HepG2 (cell line): ENCODE results near the gene NDUFB3. TPM values are rescaled to one million over a fixed set of nuclear protein-coding genes. Genes with fewer than 3 reads are reported as not detected.

Source experiments
- CBX5 ChIP-seq: sonication (generic); formaldehyde crosslinking; IDR thresholded peaks from 2 replicates; pipeline ENCODE4 v1.4.0; 2020; ENCODE audit warnings: missing genetic modification reagents, borderline replicate concordance
- CC2D1A ChIP-seq: sonication (generic); formaldehyde crosslinking; IDR thresholded peaks from 2 replicates; pipeline ENCODE4 v1.8.1; 2023; ENCODE audit warnings: mild to moderate bottlenecking, missing genetic modification reagents
- FOXA3 ChIP-seq: IDR thresholded peaks from 2 replicates; pipeline ENCODE4 v1.6.1; 2016; ENCODE audit warnings: missing genetic modification reagents, missing compliant biosample characterization
- GATAD2A ChIP-seq: IDR thresholded peaks from 2 replicates; pipeline ENCODE4 v1.6.1; 2016
- RERE ChIP-seq: IDR thresholded peaks from 2 replicates; pipeline ENCODE4 v1.6.1; 2016; ENCODE audit warnings: low read depth, missing genetic modification reagents, missing compliant biosample characterization
- RXRB ChIP-seq: IDR thresholded peaks from 2 replicates; pipeline ENCODE4 v1.6.1; 2016; ENCODE audit warnings: borderline replicate concordance, missing genetic modification reagents, missing compliant biosample characterization
- ZNF407 ChIP-seq: sonication (generic); formaldehyde crosslinking; IDR thresholded peaks from one replicate; pipeline ENCODE4 v1.5.1; 2020; ENCODE audit warnings: mild to moderate bottlenecking, missing genetic modification reagents; ENCODE audit errors: not compliant biosample characterization
- polyA plus RNA-seq, 8 experiments: library from polyadenylated mRNA; depleted of rRNA in 3 of 8; stranded (reverse) in 7 of 8; unstranded in 1 of 8; fragments of >200 nt; fragmentation: Illumina TruSeq in 4 of 8; extraction: Trizol in 4 of 8; gene quantifications; 2 replicates each; pipeline versions ENCODE4 v1.2.1 to v1.2.3, GENCODE V29; 2011 to 2016; ENCODE audit warnings: low read depth in 4 of 8, missing spikeins in 1 of 8, mixed read lengths in 1 of 8; ENCODE audit not compliant: insufficient read depth in 1 of 8
- total RNA-seq, 5 experiments: library from RNA; depleted of rRNA; stranded (reverse); fragments of >200 nt; fragmentation: Illumina TruSeq; extraction: Trizol; gene quantifications; 2 replicates each; pipeline ENCODE4 v1.2.3, GENCODE V29; 2016; ENCODE audit warnings: low read depth in 1 of 5
- TF ChIP-seq, protein P1 (sequence below): sonication (generic); formaldehyde crosslinking; IDR thresholded peaks from 2 replicates; pipeline ENCODE4 v1.8.0; 2022; ENCODE audit warnings: low read depth, missing genetic modification reagents

Gene NDUFB3
- total and polyA plus RNA-seq, 2 of the 13 experiments (the other 11 are each of a cell fraction or from before 2014, with no cell fraction given): 50.7 to 159 TPM

DNA sequence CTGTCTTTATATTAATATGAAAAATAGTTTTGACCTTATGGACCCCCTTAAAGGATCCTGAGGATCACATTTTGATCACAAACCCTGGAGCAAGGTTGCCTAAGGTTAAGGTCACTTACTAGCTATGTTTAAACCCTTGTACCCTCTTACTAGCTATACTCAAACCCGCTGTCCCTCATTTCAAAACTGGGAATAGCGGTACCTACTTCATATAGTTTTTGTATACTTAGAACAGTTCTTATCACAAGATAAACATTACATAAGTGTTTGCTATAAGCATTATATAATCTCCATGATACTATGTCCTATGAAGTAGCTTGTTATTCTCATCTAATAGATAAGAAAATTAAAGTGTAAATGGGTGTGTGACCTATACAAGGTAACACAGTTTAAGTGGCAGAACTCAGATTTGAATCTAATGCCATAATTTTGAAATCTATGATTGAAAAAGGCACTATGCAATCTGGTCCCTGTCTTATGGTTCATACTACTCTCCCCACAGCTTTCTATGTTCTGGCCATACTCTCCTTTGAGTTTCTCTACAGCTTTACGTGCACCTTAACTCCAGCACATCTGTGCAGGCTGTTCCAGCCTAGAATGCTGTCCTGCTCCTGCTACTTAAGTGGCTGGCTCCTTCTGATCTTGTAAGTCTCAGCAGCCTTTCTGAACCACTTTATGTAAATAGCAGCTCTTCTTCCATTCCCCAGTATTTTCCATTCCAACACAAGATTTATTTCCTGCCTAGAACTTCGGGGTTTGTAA, 30.8 kb upstream of the NDUFB3 start (continued):
- peak; percentile 89 for TF ChIP-seq GATAD2A
- TF ChIP-seq RERE (CRISPR knock-in tag): peak; percentile 67; the same call in 1 of the 2 replicates
- TF ChIP-seq, protein P1, sequence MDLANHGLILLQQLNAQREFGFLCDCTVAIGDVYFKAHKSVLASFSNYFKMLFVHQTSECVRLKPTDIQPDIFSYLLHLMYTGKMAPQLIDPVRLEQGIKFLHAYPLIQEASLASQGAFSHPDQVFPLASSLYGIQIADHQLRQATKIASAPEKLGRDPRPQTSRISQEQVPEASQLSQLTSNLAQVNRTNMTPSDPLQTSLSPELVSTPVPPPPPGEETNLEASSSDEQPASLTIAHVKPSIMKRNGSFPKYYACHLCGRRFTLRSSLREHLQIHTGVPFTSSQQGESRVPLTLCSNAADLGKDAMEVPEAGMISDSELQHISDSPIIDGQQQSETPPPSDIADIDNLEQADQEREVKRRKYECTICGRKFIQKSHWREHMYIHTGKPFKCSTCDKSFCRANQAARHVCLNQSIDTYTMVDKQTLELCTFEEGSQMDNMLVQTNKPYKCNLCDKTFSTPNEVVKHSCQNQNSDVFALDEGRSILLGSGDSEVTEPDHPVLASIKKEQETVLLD (CRISPR knock-in tag): no peak
- peak; percentile 76 for TF ChIP-seq FOXA3 (CRISPR knock-in tag)
- no peak for TF ChIP-seq ZNF407 (CRISPR knock-in tag)
- TF ChIP-seq CBX5 (CRISPR knock-in tag): no peak
- TF ChIP-seq RXRB (CRISPR knock-in tag): peak; percentile 89
- no peak for TF ChIP-seq CC2D1A
